Nephron progenitor cell (in vitro differentiated cells): Measurements from ENCODE around the gene TUBB4B.

ENCODE experiments used
- DNase-seq: peaks from one replicate; pipeline ENCODE4 v3.0.0; 2021
- H3K27ac Mint-ChIP-seq: 2 replicates; pipeline ENCODE4 v1.8.0; 2021; ENCODE audit warnings: mild to moderate bottlenecking, moderate library complexity, mixed read lengths
- H3K27me3 Mint-ChIP-seq: 2 replicates; pipeline ENCODE4 v1.8.0; 2021; ENCODE audit warnings: mild to moderate bottlenecking, low read depth, mixed read lengths; ENCODE audit not compliant: poor library complexity
- H3K36me3 Mint-ChIP-seq: 2 replicates; pipeline ENCODE4 v1.8.0; 2021; ENCODE audit warnings: low read depth, mixed read lengths
- H3K4me1 Mint-ChIP-seq: 2 replicates; pipeline ENCODE4 v1.8.0; 2021; ENCODE audit warnings: mixed read lengths
- H3K4me3 Mint-ChIP-seq: 2 replicates; pipeline ENCODE4 v1.8.0; 2021; ENCODE audit warnings: mild to moderate bottlenecking, moderate library complexity, mixed read lengths
- H3K9me3 Mint-ChIP-seq: 2 replicates; pipeline ENCODE4 v1.8.0; 2021; ENCODE audit warnings: mild to moderate bottlenecking, moderate library complexity, mixed read lengths
- CTCF ChIP-seq: fragments of 200-600 bp; sonication (generic); IDR thresholded peaks from 2 replicates; pipeline ENCODE4 v1.5.0; 2021; ENCODE audit warnings: antibody characterized with exemption

The TUBB4B gene

DNA sequence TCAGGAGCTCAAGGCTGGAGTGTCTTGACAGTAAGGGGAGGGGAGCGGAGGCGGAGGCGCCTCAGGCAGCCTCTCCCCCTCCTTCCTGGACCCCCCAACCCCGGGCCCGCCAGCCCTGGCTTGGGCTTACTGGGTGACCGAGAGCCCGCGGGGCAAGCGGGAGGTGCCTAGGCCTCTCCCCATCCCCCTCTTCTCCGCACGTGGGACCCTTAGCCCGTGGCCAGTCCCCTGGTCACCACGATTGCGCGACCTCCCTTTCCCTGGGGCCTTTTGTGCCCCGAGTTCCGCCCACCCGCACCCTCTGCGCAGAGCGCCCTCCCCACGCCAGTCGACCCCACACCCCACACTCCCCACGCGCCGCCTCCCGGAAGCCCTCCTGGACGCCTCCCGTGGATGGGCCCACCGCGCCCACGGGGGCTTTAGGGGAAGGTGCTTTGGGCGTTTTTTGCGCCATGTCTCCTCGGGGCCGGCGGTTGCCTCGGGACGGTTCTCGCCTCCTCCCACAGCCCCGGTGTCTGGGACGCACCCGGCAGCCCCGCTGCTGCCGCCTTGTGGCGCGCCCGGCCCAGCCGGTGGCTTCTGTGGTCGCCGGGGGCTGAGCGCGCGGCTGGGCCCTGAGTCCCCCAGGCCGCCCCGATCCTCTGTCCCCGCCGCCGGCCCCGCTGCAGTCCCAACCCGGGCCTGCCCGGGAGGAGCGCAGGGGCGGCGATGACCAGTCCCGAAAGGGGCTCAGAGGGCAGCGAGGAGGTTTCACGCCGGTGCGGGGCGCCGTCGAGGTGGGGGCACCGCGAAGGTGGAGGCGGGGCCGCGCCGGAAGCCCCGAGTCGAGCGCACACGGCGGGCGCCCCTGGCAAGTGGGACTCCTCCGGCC lies 39.6 kb downstream of the TUBB4B start:
- H3K4me1 Mint-ChIP-seq, result peaks cover 23% of the 10 kb centered on the region
- H3K36me3 Mint-ChIP-seq, result peaks cover 4% of the 10 kb centered on the region
- H3K9me3 Mint-ChIP-seq, result no peaks in the 10 kb centered on the region
- peak; percentile 48 for TF ChIP-seq CTCF
- no peak overlapping the region for H3K4me3 Mint-ChIP-seq
- peak; percentile 76 for DNase-seq
- no peak overlapping the region for H3K27ac Mint-ChIP-seq
- H3K27me3 Mint-ChIP-seq, result peaks cover 26% of the 10 kb centered on the region

- H3K4me3 Mint-ChIP-seq, result peak overlapping the region; percentile 58
- H3K27ac Mint-ChIP-seq, result no peak overlapping the region
- TF ChIP-seq CTCF, result no peak
- H3K4me1 Mint-ChIP-seq, result peaks cover 19% of the 10 kb centered on the region
- peaks cover 4% of the 10 kb centered on the region for H3K36me3 Mint-ChIP-seq
- peaks cover 29% of the 10 kb centered on the region for H3K27me3 Mint-ChIP-seq
- H3K9me3 Mint-ChIP-seq, result no peaks in the 10 kb centered on the region
- DNase-seq, result peak; percentile 63
Measured at GRCh38 chr9:137281345-137282116, 40.4 kb downstream of the TUBB4B start.

DNA sequence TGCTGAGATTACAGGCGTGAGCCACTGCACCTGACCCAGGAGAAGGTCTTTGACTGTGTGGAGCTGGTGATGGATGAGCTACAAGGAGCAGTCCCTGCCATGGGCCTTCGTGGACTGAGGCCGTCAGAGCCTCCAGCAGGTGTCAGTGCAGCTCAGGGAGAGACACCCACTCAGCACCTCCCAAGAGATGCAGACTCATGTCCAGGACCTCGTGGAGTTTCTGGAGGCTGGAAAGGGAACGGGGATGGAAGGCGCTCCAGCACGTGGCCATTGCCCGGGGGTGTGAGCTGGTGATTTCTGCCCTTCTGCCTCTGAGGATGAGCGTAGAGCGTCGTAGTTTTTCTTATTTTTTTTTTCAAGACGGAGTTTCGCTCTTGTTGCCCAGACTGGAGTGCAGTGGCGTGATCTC lies 45.9 kb downstream of the TUBB4B start:
- H3K36me3 Mint-ChIP-seq, result peaks cover 9% of the 10 kb centered on the region
- H3K4me1 Mint-ChIP-seq, result peaks cover 9% of the 10 kb centered on the region
- peaks cover 27% of the 10 kb centered on the region for H3K27me3 Mint-ChIP-seq
- peaks cover 6% of the 10 kb centered on the region for H3K9me3 Mint-ChIP-seq
- H3K27ac Mint-ChIP-seq, result no peak overlapping the region
- peak; percentile 25 for TF ChIP-seq CTCF
- DNase-seq, result peak; percentile 43
- no peak overlapping the region for H3K4me3 Mint-ChIP-seq

GRCh38 chr9:137293094-137293481 lies 52.0 kb downstream of the TUBB4B start:
- Mint-ChIP-seq H3K27me3 (peaks cover 47% of the 10 kb centered on the region), H3K4me3 (no peak overlapping the region), H3K4me1 (peaks cover 15% of the 10 kb centered on the region), H3K9me3 (peaks cover 13% of the 10 kb centered on the region), H3K36me3 (no peaks in the 10 kb centered on the region), H3K27ac (no peak overlapping the region)
- no peak for DNase-seq
- TF ChIP-seq CTCF, result no peak
